GM23248 (cell line): ENCODE data around the gene CYB5D1. TPM values are rescaled to one million over a fixed set of nuclear protein-coding genes. Genes with fewer than 3 reads are reported as not detected.

ENCODE experiments used
- DNase-seq: peaks from one replicate; pipeline ENCODE4 v3.0.0-alpha.2; 2015
- H2AFZ ChIP-seq: fragments of 200-600 bp; sonication (generic); 2 replicates; pipeline ENCODE4 v1.6.1; 2016; ENCODE audit warnings: antibody characterized with exemption
- H3F3A ChIP-seq: fragments of 200-600 bp; sonication (generic); 2 replicates; pipeline ENCODE4 v1.6.1; 2016; ENCODE audit warnings: mild to moderate bottlenecking, antibody characterized with exemption, mixed run types; ENCODE audit not compliant: insufficient read depth
- H3K27ac ChIP-seq: fragments of 200-600 bp; sonication (generic); 2 replicates; pipeline ENCODE4 v1.5.1; 2016; ENCODE audit warnings: mild to moderate bottlenecking
- H3K27me3 ChIP-seq: fragments of 200-600 bp; sonication (generic); replicated peaks from 2 replicates; pipeline ENCODE4 v1.6.1; 2016; ENCODE audit warnings: mild to moderate bottlenecking; ENCODE audit not compliant: insufficient read depth
- H3K36me3 ChIP-seq: fragments of 200-600 bp; sonication (generic); 2 replicates; pipeline ENCODE4 v1.6.1; 2016; ENCODE audit warnings: low read depth, mild to moderate bottlenecking
- H3K4me1 ChIP-seq: fragments of 200-600 bp; sonication (generic); 2 replicates; pipeline ENCODE4 v1.6.1; 2016; ENCODE audit warnings: mild to moderate bottlenecking; ENCODE audit not compliant: insufficient read depth
- H3K4me2 ChIP-seq: fragments of 200-600 bp; sonication (generic); one replicate; pipeline ENCODE4 v1.6.1; 2016; ENCODE audit warnings: mild to moderate bottlenecking; ENCODE audit not compliant: unreplicated experiment
- H3K4me3 ChIP-seq: fragments of 200-600 bp; sonication (generic); 2 replicates; pipeline ENCODE4 v1.5.1; 2016; ENCODE audit warnings: mild to moderate bottlenecking
- H3K79me2 ChIP-seq: fragments of 200-600 bp; sonication (generic); 2 replicates; pipeline ENCODE4 v1.6.1; 2016; ENCODE audit warnings: mild to moderate bottlenecking; ENCODE audit not compliant: insufficient read depth
- H3K9ac ChIP-seq: fragments of 200-600 bp; sonication (generic); 2 replicates; pipeline ENCODE4 v1.6.1; 2016; ENCODE audit warnings: mild to moderate bottlenecking
- H3K9me2 ChIP-seq: fragments of 200-600 bp; sonication (generic); 2 replicates; pipeline ENCODE4 v1.6.1; 2016; ENCODE audit warnings: mixed run types, mild to moderate bottlenecking, moderate library complexity; ENCODE audit not compliant: insufficient read depth
- H3K9me3 ChIP-seq: fragments of 200-600 bp; sonication (generic); one replicate; pipeline ENCODE4 v1.6.1; 2017; ENCODE audit warnings: low read depth
- H4K20me1 ChIP-seq: fragments of 200-600 bp; sonication (generic); 2 replicates; pipeline ENCODE4 v1.6.0; 2016; ENCODE audit not compliant: insufficient read depth
- EZH2 ChIP-seq: fragments of 200-600 bp; sonication (generic); IDR thresholded peaks from 2 replicates; pipeline ENCODE4 v1.6.1; 2018; ENCODE audit warnings: antibody characterized with exemption, mild to moderate bottlenecking; ENCODE audit not compliant: insufficient read depth, poor library complexity, severe bottlenecking
- EZH2phosphoT487 ChIP-seq: fragments of 200-600 bp; sonication (generic); IDR thresholded peaks from 2 replicates; pipeline ENCODE4 v1.6.1; 2018; ENCODE audit warnings: antibody characterized with exemption, moderate library complexity, mild to moderate bottlenecking, low read depth; ENCODE audit not compliant: insufficient read depth
- WGBS, 2 experiments: methylation state at CpG; one replicate each; pipeline ENCODE4 v1.1.6; 2015 to 2017; ENCODE audit warnings: low lambda C conversion rate in 2 of 2, low coverage in 1 of 2; ENCODE audit errors: missing lambda C conversion rate in 2 of 2; 5-methylcytosine and 5-hydroxymethylcytosine counted together
- in situ Hi-C: fragments of 300-500 bp; cut with MboI; formaldehyde crosslinking; loops from 2 replicates; pipeline ENCODE4 v1.15.0; 2020
- polyA plus RNA-seq: library from polyadenylated mRNA; unstranded; fragments of >200 nt; fragmentation: Nextera tagmentation; extraction: Ambion mirVana; gene quantifications from 2 replicates; pipeline ENCODE4 v1.2.1, GENCODE V29; 2016
- total RNA-seq: library from RNA; depleted of rRNA; stranded (reverse); fragments of >200 nt; shearing (Covaris generic); gene quantifications from 2 replicates; pipeline ENCODE4 v1.2.3, GENCODE V29; 2014

CYB5D1 gene
- total and polyA plus RNA-seq, 2 experiments from 2014 or later: 9.9 to 11.0 TPM

- Histone ChIP-seq H3K79me2 (peaks cover 19% of the 10 kb centered on the region), H3K27me3 (no peaks in the 10 kb centered on the region), H2AFZ (no peak overlapping the region), H3K4me3 (peak overlapping the region; percentile 90), H3K9me3 (no peaks in the 10 kb centered on the region), H3K9me2 (no peaks in the 10 kb centered on the region), H3K27ac (peak overlapping the region; percentile 90), H4K20me1 (no peaks in the 10 kb centered on the region), H3K4me2 (no peak overlapping the region), H3K9ac (peak overlapping the region; percentile 82), H3F3A (peaks cover 37% of the 10 kb centered on the region), H3K4me1 (peaks cover 37% of the 10 kb centered on the region), H3K36me3 (no peaks in the 10 kb centered on the region)
- peak; percentile 43 for DNase-seq
- 2% methylated on average over 25 of the region's 100 CpGs; no CpG with 5 or more reads in 1 of the 2 experiments for WGBS, 2 experiments
- no peak for TF ChIP-seq EZH2phosphoT487
- TF ChIP-seq EZH2: no peak
- in situ Hi-C loops: no loop called here
Observed at GRCh38 chr17:7884581-7885366, 27.0 kb downstream of the CYB5D1 start.

- Histone ChIP-seq H3K9me3 (no peaks in the 10 kb centered on the region), H3K36me3 (no peaks in the 10 kb centered on the region), H3K79me2 (peaks cover 27% of the 10 kb centered on the region), H3K4me2 (peak overlapping the region; percentile 86), H3K27me3 (no peaks in the 10 kb centered on the region), H3K4me1 (peaks cover 38% of the 10 kb centered on the region), H4K20me1 (no peaks in the 10 kb centered on the region), H3K4me3 (peak overlapping the region; percentile 90), H3K9ac (peak overlapping the region; percentile 82), H3F3A (peaks cover 38% of the 10 kb centered on the region), H3K9me2 (no peaks in the 10 kb centered on the region), H2AFZ (peak overlapping the region; percentile 77), H3K27ac (peak overlapping the region; percentile 90)
- peak; percentile 66 for DNase-seq
- in situ Hi-C loops: no loop called here
- TF ChIP-seq EZH2phosphoT487: no peak
- TF ChIP-seq EZH2: no peak
- 1% methylated on average over 14 to 48 of the region's 64 CpGs for WGBS, 2 experiments
Observed at GRCh38 chr17:7885367-7886226, 27.8 kb downstream of the CYB5D1 start.

GRCh38 chr17:7886227-7887037, 28.6 kb downstream of the CYB5D1 start:
- TF ChIP-seq EZH2phosphoT487: no peak
- no peak for TF ChIP-seq EZH2
- peaks cover 32% of the 10 kb centered on the region for H3K79me2 ChIP-seq
- H3K9ac ChIP-seq: peak overlapping the region; percentile 82
- H3K4me2 ChIP-seq: peak overlapping the region; percentile 86
- no peaks in the 10 kb centered on the region for H3K9me2 ChIP-seq
- H4K20me1 ChIP-seq: no peaks in the 10 kb centered on the region
- H3K36me3 ChIP-seq: peaks cover 5% of the 10 kb centered on the region; the same call in 1 of the 2 replicates
- peak; percentile 55 for DNase-seq
- in situ Hi-C loops: no loop called here
- peak overlapping the region; percentile 77 for H2AFZ ChIP-seq
- H3F3A ChIP-seq: peaks cover 38% of the 10 kb centered on the region
- peak overlapping the region; percentile 90 for H3K27ac ChIP-seq
- H3K9me3 ChIP-seq: no peaks in the 10 kb centered on the region
- 4% methylated on average over 29 to 30 of the region's 30 CpGs for WGBS, 2 experiments
- H3K4me1 ChIP-seq: peaks cover 38% of the 10 kb centered on the region
- H3K27me3 ChIP-seq: no peaks in the 10 kb centered on the region
- peak overlapping the region; percentile 90 for H3K4me3 ChIP-seq
